Stimulated activated CD4-positive, alpha-beta T cell treated with anti-CD3 and anti-CD28 coated beads, Interleukin-4, amount 100 ng/mL, for 1 hour (primary cell): Measurements from ENCODE around the gene MSL1.

ENCODE experiments used
- DNase-seq: peaks from one replicate; pipeline ENCODE4 v3.0.0-alpha.2; 2020

The MSL1 gene, protein sequence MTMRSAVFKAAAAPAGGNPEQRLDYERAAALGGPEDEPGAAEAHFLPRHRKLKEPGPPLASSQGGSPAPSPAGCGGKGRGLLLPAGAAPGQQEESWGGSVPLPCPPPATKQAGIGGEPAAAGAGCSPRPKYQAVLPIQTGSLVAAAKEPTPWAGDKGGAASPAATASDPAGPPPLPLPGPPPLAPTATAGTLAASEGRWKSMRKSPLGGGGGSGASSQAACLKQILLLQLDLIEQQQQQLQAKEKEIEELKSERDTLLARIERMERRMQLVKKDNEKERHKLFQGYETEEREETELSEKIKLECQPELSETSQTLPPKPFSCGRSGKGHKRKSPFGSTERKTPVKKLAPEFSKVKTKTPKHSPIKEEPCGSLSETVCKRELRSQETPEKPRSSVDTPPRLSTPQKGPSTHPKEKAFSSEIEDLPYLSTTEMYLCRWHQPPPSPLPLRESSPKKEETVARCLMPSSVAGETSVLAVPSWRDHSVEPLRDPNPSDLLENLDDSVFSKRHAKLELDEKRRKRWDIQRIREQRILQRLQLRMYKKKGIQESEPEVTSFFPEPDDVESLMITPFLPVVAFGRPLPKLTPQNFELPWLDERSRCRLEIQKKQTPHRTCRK

DNA sequence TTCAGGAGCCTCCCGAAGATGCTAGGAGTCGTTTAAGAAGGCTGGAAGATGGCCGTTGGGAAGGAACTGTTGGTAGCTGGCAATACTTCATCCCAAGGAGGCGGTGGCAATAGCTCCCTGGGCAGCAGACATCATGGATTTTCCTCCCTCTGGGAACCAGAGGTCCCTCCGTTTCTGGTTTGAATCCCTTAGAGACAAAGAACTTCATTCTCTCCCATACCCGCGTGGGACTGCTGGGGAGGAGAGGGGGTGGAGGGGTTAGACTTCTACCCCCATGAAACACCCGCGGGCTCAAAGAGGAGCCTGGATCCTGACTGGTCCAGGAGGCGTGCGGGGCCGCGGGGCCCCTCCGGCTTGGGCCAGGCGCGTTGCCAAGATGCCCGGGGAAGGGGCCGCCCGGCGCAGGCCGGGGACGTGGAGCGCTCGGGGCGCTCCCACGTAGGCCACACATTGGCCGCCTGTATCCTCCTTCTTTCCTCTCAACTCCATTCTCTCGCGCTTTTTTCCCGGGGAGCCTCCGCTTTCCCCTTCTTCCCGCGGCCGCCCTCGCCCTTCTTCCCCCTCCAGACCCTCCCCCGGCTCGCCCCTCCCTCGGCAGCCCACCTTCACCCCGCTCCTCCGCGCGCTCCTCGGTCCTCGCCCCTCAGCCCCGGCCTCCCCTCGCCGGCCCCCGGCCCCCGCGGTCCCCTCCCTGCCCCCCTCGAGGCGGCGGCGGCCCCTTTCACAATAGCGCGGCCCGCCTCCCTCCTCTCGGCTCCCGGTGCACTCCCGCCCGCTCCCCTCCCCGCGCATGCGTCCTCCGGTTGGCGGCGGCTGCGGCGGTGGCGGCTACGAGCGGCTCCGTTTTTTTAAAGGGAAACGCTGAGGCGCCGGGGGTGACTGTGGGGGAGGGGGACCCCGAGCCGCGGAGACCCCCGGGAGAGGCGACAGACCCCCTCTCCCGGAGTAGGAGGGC is at the start of gene MSL1:
Gene MSL1, plus strand, starts transcription at position 791 of the 955 bp plus-strand sequence. CDS start 642 bp downstream, outside the sequence.
- peak; percentile 88 for DNase-seq

DNA sequence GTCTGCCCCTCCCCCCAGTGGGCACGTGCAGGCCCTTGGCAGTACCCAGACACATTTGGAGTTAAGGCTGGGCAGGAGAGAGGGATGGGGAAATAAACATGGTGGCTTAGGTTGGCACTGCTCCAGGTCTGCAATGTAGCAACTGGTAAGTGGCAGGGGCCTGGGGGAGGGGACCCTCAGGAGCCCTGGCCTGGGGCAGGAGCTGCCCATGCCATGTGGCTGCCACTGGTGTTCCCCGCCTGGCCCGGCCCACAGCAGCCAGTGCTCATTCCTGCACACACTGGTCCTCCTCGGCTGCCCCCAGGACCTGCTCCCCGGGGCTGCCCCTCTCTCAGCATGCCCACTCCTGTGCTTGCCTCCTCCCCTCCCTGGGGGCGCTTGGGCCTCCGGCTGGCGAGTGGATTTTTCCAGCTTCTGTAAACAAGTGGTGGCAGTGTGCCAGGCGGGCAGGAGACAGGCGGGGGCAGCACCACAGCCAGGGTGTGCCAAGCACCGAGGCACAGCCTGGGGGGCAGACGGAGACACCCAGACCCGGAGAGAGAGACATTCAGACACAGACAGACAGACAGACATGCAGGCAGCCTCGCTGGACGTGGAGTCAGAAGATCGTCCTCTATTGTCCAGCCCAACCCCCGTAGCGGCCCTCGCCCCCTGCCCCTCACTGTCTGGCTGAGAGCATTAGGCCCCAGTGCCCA is 49.6 kb upstream of the MSL1 start:
- DNase-seq, result no peak

DNA sequence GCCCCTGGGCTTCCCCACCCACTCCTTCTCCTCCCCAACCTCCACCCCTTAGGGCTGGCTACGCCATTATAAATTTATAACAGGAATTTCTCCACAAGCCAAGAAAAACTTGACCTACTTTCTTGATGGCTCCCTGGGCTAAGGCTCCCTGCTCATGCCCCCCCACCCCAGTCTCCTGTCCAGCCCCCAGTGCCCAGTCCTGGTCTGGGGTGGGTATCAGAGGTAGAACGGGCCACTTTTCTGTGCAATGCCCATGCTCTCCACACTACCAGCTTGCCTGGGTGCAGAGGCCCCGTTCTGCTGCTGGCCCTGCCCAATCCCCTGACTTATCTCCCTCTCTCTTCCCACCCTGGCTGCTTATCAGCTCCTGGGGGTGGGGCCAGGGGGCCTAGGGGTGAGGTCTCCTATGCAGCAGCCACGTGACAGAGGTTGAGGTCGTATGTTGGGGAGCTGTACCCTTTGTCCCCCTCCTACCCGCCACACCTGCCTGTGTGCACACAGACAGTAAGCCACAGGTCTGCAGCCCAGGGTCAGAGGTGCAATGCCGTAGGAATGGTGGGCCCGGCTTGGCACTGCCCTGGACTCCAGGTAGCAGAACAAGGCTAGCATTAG is 48.9 kb upstream of the MSL1 start:
- no peak for DNase-seq

DNA sequence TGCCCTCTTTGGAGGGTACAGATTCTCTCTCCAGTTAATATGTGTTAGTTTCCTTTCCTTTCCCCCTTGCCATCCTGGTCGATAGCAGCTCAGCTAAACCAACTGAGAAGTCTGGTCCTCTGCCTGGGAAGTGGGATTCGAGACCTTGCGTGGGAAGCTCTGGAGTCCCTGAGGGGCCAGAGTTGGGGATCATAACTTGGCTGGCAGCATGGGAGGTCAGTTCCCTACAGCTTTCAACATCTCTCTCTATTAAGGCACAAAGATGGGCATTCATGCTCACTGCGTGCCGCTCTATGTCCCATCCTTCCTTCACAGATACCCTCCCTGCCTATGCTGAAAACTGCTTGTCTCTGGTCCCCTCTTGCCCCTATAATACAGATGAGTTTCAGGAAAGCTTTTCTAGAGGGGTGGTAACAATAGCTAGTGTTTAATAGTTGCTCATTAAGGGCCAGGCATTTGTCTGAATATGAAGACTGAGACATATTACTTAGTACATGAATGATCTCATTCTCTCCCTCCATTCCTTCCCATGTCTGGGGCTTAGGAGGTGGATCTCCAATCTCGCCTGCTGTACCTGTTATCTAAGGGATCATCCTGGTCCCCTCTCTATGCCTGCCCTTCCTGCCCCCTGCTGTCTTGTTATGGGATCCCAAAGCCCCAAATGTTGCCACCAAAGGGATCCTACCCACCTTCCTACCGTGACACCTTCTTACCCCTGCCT is 48.2 kb upstream of the MSL1 start:
- DNase-seq, result no peak

DNA sequence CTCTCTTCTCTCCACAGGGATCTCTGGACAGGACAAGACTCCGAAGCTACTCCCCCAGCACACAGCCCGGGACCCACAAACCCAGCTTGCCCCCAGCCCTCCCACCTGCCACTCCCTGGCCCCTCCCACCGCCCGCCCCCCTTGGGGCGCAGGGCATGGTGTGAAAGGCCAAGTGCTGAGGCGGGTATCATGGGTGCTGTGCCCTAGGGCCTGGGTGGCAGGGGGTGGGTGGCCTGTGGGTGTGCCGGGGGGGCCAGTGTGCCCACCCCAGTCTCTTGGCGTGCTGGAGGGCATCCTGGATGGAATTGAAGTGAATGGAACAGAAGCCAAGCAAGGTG is 47.6 kb upstream of the MSL1 start:
- DNase-seq, result no peak

DNA sequence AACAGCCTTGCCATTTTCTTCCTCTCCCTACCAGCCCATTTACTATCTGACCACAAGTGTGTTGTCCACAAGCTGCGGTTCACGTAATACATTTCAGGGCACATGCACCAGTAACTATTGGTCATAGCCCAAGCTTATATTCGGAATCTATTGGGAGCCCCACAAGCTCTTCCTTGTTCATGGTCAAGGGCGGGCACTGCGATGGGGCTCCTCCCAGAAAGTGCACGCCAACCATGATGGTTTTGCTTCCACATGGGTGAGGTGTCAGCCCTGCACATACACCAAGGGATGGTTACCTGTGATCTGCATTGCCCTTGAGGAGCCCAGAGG is 46.9 kb upstream of the MSL1 start:
- no peak for DNase-seq

DNA sequence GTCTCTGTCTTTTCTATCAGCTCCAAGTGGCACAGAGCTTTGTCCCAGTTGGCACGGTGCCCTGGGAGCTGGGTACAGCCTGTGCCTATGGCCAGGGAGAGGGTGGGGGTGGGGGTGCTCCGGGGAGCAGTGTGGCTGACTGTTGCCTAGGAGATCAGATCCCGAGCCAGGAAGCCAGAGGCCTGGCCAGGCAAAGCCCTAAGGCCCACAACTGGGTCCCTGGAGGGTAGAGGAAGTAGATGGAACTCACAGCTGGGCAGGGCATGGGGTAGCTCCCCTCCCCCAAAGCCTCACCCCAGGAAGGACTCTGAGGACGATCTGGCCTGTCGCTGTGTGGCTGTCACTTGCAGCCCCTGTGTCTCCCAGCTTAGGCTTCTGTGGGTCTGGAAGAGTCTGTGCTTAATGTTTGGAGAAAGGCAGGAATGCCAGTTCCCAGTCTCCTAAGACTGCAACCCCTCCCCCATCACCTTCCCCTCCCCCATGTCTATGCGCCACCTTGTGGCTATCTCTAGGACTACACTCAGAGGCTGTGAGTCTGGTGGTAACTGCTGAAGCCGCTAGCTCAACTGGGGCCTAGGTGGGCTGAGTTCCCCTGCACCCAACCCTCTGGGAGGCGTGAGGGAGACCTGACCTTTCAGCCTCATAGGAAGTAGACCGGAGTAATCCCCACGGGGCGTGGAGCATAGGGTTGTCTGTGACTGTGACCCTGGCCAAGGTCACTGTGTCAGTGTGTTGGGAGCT is 46.4 kb upstream of the MSL1 start:
- DNase-seq, result peak; percentile 66

DNA sequence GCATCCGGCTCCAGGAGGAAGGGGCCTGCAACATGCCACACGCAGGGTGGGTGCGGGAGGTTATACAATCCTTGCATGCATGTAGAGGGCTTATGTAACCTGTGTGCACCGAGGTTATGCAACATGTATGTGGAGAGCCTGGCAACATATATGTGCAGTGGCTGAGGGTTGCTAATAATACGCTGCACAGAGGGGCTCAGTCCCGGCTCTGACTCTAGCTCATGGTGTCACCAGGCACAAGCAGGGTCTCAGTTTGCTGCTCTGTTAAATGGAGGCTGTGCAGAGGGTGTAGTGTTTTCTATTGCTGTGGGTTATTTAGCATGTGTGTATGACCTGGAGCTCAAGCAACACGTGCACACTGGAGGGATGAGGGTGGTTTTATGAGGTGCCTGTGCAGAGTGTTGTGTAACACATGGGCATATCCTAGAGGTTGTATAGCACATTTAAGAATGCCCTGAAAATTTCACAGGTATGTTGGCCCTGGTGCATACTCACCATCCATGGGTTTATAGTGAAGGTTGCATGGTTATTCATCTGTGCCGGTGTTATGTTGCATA is 45.8 kb upstream of the MSL1 start:
- DNase-seq, result no peak

DNA sequence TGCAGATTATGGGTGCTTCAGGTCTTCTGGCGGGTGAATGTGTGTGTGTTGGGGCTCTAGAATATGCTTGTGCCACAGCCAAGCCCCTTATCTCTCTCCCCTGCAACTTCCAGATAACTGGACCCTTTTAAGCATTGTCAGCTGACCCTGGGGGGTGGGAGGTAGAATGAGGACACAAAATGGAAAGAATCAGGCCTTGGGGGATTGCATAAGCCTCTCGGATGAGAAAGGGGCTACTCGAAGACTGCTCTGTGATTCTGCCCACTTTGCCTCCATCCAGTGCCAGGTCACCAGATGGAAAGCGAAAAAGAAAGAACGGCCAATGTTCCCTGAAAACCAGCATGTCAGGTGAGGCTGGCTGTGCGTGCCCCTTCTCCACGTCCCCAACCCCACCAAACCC is 45.2 kb upstream of the MSL1 start:
- no peak for DNase-seq

DNA sequence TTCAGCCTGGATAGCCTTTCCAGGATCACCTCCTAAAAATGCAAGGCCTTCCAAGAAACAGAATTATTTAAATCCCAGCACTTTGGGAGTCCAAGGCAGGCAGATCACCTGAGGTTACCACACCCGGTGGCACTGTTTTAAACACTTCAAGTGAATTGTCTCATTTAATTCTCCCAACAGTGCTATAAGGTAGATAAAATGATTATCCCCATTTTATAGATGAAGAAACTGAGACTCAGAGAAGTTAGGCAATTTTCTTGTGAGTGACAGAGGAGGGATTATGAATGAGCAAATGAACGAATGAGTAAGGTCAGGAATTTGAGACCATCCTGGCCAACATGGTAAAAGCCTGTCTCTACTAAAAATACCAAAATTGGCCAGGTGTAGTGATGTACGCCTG is 42.2 kb upstream of the MSL1 start:
- no peak for DNase-seq

DNA sequence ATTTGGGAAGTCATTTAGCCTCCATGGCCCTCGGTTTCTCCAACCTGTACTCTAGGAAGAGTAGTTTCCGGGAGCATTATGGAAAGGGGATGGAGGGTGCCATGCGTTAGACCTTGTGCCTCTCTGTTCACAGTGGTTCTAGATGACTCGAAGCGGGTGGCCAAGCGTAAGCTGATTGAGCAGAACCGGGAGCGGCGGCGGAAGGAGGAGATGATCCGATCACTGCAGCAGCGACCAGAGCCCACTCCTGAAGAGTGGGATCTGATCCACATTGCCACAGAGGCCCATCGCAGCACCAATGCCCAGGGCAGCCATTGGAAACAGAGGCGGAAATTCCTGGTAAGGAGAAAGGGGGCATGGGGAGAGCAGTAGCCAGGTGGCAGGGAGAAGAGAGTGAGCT is 37.3 kb upstream of the MSL1 start:
- no peak for DNase-seq

DNA sequence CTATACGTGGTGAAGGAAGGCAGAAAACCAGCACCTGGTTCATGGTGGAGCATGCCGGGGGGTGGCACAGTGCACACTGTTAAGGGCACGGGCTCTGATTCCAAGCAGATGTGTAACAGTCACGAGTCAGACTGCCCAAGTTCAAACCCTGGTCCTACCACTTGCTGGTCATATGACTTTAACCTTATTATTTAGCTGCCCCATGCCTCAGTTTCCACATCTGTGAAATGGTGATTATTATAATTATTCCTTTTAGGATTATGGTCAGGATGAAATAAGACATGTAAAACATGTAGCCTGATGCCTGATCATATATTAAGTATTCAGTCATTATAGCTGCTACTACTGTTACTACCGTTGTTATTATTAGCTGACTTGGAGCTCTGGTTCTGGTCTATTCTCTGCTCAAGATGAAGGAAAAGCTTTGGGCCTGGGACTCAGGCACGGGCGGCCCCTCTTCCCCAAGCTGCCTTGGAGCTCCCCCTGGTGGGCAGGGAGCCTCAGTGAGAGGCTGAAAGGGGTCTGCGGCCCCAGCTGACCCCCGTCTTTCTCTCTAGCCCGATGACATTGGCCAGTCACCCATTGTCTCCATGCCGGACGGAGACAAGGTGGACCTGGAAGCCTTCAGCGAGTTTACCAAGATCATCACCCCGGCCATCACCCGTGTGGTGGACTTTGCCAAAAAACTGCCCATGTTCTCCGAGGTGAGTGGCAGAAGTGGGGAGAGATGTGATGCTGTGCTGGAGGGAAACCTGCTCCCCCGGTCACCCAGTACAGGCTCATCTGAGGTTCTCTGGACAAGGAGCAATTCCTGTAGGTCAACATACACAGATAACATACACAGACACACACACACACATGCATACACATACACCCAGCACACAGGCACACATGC is 35.4 kb upstream of the MSL1 start:
- peak; percentile 74 for DNase-seq

DNA sequence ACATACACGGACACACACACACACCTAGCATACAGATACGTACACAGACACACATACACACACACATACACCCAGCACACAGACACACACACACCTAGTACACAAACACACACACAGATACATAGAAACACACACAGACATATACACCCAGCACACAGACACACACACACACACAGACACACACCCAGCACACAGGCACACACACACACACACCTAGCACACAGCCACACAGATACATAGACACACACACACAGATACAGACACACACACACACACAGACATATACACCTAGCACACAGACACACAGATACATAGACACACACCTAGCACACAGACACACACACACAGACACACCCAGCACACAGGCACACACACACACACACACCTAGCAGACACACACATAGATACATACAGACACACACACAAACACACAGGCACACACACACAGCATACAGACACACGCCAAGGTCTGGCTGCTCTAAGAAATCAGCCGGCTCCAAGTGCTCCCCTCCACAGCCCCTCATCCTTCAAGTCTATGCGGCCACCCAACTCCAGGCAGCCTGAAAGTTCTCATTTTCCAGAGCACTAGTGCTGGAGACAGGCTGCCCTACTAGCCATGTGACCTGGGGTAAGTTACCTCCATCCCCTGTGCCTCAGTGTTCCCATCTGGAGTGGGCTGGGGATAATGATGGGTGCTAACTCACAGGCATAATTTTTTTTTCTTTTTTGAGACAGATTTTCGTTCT is 34.5 kb upstream of the MSL1 start:
- DNase-seq, result no peak

DNA sequence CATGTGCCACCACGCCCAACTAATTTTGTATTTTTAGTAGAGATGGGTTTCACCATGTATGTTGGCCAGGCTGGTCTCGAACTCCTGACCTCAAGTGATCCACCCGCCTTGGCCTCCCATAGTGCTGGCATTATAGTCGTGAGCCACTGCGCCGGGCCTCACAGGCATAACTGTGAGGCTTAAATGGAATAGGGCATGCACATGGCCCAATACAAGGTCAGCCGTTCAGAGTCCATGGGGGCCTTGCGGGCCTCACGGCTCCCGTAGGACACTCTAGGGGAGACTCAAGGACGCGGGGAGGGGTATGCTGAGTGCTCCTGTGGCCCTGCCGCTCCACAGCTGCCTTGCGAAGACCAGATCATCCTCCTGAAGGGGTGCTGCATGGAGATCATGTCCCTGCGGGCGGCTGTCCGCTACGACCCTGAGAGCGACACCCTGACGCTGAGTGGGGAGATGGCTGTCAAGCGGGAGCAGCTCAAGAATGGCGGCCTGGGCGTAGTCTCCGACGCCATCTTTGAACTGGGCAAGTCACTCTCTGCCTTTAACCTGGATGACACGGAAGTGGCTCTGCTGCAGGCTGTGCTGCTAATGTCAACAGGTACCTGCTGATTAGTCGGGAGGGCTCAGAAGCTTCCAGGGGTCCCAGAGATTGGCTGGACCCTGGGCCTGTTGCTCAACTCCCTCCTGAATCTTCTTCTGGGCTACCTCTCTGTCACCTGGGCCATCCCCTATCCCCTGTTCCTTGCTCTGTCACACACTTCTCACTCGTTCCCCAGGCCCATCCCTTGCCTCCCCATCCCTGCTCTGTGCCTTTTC is 33.7 kb upstream of the MSL1 start:
- DNase-seq, result no peak

DNA sequence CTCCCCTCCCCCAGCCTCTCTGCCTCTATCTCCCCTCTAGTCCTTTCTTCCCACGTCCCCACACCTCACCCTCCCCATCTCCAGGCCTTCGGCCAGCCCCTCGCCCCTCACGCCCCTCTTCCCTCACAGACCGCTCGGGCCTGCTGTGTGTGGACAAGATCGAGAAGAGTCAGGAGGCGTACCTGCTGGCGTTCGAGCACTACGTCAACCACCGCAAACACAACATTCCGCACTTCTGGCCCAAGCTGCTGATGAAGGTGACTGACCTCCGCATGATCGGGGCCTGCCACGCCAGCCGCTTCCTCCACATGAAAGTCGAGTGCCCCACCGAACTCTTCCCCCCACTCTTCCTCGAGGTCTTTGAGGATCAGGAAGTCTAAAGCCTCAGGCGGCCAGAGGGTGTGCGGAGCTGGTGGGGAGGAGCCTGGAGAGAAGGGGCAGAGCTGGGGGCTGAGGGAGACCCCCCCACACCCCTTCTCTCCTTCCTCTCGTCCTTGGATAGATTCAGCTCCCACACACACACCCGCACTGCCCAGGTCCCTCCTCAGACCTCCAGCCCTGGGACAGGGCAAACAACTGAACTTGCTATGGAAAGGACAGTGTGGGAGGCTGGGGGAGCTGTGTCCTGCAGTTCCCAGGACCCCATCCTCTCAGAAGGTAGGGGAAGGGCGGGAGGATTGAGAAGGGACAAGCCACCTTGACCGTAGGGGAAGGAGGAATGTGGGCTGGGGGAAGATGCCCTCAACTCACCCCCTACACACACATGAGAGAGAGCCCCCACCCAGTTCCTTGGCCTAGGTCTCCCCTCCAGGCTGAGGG is 32.5 kb upstream of the MSL1 start:
- no peak for DNase-seq

DNA sequence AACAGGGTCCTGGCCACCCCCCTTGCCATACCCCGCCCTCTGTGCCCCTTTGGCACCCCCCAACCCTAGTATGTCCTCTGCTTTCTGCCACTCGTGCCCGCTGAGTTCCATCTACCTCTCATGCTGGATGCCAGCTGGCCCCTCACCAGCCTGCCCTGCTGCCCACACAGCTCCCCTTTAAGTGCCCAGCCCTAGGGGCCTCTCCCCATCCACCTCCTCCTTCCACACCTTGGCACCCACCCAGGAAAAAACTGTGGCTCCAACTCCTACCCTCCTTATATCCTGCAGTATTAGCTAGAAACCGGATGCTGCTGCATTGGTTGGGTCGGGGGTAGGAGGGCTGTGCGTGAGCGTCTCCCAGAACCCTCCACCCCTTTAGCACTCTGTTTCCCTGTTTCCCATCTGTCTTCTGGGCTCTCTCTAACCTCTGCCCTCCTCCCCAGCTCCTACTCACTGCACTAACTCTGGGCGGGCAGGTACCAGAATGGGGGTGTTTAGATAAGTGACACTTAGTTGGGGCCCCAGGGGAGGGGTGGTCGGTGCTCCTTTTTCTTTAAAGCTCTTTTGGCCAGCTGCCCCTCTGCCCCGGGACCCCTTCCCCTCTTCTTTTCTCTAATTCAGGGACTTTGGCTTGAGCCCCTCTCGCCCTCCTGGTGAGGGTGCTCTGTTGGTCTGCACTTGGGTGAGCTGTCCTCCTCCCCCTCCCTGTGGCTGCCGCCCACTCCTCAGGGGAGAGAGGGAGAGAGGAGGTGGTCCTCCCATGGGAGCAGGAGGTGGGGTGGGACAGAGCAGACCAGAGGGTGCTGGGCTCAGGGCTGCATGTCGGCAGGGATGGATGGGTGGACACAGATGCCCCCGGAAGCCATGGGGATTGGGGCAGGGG is 31.3 kb upstream of the MSL1 start:
- no peak for DNase-seq
